ENCODE measurements around the gene HK3.

HK3 gene, protein sequence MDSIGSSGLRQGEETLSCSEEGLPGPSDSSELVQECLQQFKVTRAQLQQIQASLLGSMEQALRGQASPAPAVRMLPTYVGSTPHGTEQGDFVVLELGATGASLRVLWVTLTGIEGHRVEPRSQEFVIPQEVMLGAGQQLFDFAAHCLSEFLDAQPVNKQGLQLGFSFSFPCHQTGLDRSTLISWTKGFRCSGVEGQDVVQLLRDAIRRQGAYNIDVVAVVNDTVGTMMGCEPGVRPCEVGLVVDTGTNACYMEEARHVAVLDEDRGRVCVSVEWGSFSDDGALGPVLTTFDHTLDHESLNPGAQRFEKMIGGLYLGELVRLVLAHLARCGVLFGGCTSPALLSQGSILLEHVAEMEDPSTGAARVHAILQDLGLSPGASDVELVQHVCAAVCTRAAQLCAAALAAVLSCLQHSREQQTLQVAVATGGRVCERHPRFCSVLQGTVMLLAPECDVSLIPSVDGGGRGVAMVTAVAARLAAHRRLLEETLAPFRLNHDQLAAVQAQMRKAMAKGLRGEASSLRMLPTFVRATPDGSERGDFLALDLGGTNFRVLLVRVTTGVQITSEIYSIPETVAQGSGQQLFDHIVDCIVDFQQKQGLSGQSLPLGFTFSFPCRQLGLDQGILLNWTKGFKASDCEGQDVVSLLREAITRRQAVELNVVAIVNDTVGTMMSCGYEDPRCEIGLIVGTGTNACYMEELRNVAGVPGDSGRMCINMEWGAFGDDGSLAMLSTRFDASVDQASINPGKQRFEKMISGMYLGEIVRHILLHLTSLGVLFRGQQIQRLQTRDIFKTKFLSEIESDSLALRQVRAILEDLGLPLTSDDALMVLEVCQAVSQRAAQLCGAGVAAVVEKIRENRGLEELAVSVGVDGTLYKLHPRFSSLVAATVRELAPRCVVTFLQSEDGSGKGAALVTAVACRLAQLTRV

GRCh38 chr5:176899296-176899891, at the start of gene HK3:
Gene HK3, minus strand, starts transcription at chr5:176899346. Its CDS starts 3,187 bp downstream, at chr5:176896159.
- no peak for DNase-seq (ENCODE audit: low read depth)
- TF ChIP-seq, protein P1, sequence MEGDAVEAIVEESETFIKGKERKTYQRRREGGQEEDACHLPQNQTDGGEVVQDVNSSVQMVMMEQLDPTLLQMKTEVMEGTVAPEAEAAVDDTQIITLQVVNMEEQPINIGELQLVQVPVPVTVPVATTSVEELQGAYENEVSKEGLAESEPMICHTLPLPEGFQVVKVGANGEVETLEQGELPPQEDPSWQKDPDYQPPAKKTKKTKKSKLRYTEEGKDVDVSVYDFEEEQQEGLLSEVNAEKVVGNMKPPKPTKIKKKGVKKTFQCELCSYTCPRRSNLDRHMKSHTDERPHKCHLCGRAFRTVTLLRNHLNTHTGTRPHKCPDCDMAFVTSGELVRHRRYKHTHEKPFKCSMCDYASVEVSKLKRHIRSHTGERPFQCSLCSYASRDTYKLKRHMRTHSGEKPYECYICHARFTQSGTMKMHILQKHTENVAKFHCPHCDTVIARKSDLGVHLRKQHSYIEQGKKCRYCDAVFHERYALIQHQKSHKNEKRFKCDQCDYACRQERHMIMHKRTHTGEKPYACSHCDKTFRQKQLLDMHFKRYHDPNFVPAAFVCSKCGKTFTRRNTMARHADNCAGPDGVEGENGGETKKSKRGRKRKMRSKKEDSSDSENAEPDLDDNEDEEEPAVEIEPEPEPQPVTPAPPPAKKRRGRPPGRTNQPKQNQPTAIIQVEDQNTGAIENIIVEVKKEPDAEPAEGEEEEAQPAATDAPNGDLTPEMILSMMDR (conservative IDR thresholded peaks at IDR 0.05; ENCODE audit: low read length) = no peak

DNA sequence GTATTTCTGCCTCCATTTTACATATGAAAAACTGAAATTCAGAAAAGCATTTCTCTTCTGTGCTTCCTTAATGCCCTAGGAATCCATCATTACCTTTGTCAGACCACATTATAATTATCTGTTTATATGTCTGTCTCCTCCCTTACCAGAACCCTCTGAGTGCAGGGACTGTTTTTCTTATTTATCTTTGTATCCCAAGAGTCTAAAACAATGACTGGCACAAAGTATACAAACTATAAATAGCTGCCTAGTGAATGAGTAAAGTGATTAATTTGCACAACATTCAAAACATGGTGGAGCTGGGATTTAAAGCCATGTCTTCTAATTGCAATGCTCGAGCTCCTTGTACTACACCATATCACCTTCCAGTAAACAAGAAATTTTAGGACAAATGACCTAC, 49.3 kb upstream of the HK3 start:
- TF ChIP-seq, protein P1 (conservative IDR thresholded peaks at IDR 0.05; ENCODE audit: low read length) = no peak
- no peak overlapping the region for H3K4me3 ChIP-seq (ENCODE audit: low read length)
- DNase-seq (ENCODE audit: low read depth) = no peak

More at GRCh38 chr5:176899296-176899891, at the start of gene HK3:
- no peak within 1 kb of the TSS for H3K4me3 ChIP-seq (ENCODE audit: low read length)

DNA sequence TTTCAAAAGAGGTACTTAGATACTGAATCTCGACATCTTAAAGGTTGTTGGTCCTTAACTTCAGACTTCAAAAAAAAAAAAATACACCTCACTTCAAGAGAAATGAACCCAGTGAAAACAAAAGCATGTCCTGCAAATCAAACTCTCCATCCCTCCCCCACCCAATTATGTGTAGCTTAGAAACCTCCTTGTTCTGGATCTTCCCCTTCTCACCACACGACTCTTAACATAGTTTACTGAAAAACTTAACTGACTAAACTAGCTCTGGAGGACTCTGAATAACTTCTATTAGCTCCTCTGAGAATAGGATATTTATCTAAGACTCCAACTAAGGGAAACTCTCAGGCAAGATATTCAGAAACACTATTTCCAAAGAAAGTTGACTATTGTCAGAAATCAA, 48.7 kb upstream of the HK3 start:
- H3K4me3 ChIP-seq (ENCODE audit: low read length) = no peak overlapping the region
- DNase-seq (ENCODE audit: low read depth) = no peak
- TF ChIP-seq, protein P1 (conservative IDR thresholded peaks at IDR 0.05; ENCODE audit: low read length) = no peak

- no peak overlapping the region for H3K4me3 ChIP-seq (ENCODE audit: low read length)
- no peak for DNase-seq (ENCODE audit: low read depth)
- TF ChIP-seq, protein P1 (conservative IDR thresholded peaks at IDR 0.05; ENCODE audit: low read length) = no peak
These were observed 45.1 kb upstream of the HK3 start for GRCh38 chr5:176944268-176944667.

DNA sequence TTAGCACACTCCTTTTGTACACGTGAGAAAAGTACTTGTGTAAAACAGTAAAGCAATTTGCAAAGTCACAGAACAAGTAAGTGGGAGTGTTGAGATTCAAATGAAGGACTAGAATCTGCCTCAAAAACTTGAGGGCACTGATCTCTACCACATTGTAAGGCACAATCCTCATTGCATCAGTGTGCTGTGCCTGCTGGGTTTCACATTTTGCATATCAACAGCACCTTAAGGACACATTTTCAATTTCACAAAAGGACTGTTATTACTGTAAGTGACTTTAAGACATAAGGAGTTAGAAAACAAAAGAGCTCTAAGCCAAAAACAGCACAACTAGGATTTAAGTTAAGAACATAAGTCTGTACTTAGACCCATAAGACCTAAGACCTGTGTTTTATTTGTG, 44.7 kb upstream of the HK3 start:
- TF ChIP-seq, protein P1 (conservative IDR thresholded peaks at IDR 0.05; ENCODE audit: low read length) = no peak
- no peak overlapping the region for H3K4me3 ChIP-seq (ENCODE audit: low read length)
- no peak for DNase-seq (ENCODE audit: low read depth)

DNA sequence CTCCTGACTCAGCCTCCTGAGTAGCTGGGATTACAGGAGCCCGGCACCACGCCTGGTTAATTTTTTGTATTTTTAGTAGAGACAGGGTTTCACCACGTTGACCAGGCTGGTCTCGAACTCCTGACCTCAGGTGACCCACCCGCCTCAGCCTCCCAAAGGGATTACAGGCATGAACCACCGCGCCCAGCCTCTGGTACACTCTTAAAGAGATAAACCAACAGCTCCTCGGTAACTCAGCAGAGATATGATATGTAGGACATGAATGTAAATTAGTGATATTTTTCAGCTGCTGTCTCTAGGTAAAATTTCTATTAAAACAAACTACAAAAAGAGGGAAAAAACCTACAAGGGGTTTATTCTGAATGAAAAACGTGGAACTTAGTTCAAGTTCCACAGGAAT, 42.8 kb upstream of the HK3 start:
- no peak overlapping the region for H3K4me3 ChIP-seq (ENCODE audit: low read length)
- TF ChIP-seq, protein P1 (conservative IDR thresholded peaks at IDR 0.05; ENCODE audit: low read length) = no peak
- no peak for DNase-seq (ENCODE audit: low read depth)
